ENCODE measurements around the gene RAB11FIP3. TPM values are rescaled to one million over a fixed set of nuclear protein-coding genes. Genes with fewer than 3 reads are reported as not detected.

Gene RAB11FIP3, protein sequence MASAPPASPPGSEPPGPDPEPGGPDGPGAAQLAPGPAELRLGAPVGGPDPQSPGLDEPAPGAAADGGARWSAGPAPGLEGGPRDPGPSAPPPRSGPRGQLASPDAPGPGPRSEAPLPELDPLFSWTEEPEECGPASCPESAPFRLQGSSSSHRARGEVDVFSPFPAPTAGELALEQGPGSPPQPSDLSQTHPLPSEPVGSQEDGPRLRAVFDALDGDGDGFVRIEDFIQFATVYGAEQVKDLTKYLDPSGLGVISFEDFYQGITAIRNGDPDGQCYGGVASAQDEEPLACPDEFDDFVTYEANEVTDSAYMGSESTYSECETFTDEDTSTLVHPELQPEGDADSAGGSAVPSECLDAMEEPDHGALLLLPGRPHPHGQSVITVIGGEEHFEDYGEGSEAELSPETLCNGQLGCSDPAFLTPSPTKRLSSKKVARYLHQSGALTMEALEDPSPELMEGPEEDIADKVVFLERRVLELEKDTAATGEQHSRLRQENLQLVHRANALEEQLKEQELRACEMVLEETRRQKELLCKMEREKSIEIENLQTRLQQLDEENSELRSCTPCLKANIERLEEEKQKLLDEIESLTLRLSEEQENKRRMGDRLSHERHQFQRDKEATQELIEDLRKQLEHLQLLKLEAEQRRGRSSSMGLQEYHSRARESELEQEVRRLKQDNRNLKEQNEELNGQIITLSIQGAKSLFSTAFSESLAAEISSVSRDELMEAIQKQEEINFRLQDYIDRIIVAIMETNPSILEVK
- total RNA-seq (2022; extraction: Qiagen RNA extraction; ENCODE audit: low read depth), result 15.0 to 26.7 TPM (median 23.0 TPM) in 5 replicates

DNA sequence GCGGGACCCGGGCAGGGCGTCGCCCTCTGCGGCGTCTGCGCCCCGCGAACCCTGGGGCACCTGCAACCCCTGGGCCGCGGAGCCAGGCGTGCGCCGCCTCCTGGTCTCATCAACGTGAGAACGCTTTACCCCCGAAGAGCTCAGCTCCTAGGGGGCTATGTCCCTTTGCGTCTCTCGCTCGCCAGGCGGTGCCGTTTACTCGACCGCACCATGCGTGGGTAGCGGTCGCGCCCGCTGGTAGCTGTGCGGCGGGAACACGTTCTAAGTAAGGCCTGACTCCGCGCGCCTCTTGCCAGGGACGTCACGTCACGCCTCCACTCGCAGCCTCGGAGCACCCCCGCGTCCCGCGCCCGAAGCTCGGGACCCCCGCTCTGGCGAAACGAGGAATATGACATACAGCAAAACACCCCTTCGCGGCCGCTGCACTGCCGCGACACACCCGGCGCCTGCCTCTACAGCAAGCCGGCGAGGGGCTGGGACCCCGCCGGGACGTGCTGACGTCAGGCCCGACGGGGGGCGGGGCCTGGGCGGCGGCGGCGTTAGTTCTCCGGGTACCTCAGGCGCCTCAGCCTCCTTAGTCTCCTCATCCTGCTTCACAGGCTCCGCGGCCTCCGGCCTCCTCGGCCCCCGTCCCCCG is at the start of gene RAB11FIP3:
TSS of gene RAB11FIP3 (plus strand) at position 568 of the 637 bp plus-strand sequence. CDS start 358 bp downstream, outside the sequence.

DNA sequence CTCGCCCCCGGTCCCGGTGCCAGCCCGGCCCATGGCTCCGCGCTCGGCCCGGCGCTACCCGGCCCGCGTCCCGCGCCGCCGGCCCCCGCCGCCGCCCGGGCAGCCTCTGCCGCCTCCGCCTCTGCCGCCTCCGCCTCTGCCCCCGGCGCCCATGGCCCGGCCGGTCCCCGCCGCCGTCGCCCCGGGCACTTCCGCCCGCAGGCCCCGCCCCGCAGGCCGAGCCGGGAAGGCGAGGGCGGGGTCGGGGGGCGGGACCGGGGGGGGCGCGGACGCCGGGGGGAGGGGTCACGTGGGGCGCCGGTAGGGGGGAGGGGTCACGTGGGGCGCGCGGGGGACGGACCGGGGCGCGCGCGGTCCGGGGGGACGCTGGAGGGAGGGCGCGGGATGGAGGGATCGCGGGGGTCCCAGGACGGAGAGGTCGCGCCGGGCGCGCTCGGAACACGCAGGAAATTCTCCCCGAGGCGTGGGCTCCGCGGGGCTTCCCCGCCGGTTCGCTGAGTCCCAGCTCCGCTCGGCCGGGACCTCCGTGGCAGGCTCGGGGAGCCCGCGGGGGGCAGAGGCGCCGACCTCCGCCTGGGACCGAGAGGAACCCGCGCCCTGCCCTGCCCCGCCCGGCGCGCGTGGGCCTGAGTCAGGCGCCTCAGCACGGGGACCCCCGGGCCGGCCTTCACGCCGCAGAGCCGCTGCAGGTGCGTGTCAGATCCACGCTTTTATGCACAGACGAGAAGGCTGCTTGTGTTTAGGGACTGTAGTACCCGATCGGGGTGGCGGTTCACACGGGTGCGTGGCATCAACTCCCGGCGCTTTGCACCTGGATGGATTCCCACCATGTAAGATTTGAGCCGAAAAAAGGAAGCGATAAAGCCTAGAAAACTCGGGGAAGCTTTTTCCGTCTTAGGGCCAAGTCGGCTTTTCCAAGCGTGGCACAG is 43.4 kb upstream of the RAB11FIP3 start, which contains the start of gene PGAP6:
TSS of gene PGAP6 (minus strand) at position 190 of the 929 bp plus-strand sequence. CDS start at position 33, 157 bp downstream.

DNA sequence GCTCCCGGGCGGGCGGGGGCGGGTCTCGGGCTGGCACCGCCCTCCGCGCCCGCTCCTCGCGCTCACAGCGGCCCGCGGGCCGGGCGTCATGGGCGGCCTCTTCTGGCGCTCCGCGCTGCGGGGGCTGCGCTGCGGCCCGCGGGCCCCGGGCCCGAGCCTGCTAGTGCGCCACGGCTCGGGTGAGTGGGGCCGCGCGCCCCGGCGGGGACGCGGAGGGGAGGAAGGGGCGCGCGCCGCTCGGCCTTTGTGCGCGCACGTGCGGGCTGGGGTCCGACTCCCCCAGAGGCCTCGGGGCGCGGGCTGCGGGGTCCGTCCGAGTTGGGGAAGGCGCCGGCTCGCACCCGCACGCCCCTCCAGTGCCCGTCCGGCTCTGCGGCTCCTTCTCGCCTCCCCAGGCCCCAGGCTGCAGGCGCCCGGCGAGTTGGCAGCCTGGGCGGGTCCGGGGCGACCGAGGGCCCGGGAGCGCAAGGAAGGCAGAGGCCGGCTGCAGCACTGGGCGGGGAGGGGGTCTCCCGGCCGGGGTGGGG is 28.3 kb upstream of the RAB11FIP3 start, which contains the start of gene NME4:
TSS of gene NME4 (plus strand) at position 65 of the 527 bp plus-strand sequence. CDS start at position 89, 24 bp downstream.

DNA sequence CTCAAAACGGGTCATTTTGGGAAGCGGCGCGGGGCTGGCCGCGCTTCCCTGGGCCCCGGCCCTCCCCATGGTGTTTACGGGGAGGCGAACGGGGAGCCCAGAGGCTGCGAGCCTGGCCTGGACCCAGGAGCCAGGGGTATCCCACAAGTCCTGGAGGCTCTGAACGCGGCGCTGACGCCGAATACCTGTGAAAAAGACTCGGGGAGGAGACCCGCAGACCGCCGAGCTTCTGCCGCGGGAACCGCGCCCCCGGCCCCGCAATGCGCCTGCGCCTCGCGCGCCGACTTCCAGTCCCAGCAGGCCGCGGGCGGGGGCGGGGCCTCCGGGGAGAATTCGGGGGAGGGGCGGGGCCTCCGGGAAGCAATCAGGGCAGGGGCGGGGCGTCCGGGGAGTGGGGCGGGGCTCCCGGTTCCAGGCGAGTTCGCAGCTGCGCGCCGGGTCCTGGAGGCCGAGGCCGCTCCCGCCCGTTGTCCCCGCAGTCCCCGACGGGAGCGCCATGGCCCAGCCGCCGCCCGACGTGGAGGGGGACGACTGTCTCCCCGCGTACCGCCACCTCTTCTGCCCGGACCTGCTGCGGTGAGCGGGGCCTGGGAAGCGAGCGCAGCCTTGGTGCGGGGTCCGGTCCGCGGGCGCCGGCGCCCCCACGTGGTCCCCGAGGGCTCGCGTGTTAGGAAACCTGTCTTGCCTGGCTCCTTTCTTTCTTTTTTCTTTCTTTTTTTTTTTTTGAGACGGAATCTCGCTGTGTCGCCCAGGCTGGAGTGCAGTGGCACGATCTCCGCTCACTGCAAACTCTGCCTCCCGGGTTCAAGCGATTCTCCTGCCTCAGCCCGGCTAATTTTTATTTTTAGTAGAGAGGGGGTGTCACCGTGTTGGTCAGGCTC is 23.7 kb upstream of the RAB11FIP3 start, which contains the start of gene DECR2:
TSS of gene DECR2 (plus strand) at position 418 of the 881 bp plus-strand sequence. CDS start at position 497, 79 bp downstream.

DNA sequence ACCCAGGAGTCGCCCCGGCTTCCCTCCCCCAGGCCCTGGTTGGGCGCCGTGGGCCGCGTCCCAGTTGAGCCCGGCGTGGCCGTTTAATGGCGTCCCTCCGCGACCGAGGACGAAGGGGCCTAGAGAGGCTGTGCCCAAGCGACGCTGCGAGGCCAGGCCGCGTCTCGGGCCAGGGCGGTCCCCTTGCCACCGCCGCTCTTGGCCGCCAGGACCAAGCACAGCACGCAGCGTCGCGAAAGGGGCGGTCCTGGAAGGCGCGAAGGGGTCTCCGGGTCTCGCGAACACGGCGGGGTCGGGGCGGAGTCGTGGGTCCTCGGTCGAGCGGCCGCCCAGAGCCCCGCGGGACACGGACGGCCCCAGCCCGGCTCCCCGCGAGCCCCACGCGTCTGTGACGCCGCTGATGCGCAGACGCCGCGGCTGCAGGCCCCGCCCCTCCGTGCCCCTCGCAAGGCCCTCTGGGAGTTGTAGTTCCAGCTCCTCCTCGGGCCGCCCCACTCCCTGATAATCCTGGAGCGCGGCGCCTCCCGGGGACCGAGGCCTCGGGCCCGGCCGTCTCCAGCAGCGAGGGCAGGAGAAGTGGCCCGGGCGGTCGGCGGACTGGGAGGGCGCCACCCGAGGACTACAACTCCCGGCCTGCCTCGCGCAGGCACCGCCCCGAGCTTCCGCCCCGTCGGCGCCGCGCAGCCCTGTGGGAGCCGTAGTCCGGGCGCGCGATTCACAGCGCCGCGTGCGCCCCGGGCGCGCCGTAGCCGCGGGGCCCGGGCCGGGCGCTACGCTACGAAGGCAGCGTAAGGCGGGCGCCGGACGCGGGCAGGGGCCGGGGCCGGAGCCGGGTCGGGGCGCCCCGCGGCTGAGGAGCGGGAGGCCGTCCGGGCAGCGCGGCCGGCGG is 101.8 kb downstream of the RAB11FIP3 start, which contains the start of gene CAPN15:
TSS of gene CAPN15 (plus strand) at position 698 of the 889 bp plus-strand sequence. CDS start 19,127 bp downstream, outside the sequence.

DNA sequence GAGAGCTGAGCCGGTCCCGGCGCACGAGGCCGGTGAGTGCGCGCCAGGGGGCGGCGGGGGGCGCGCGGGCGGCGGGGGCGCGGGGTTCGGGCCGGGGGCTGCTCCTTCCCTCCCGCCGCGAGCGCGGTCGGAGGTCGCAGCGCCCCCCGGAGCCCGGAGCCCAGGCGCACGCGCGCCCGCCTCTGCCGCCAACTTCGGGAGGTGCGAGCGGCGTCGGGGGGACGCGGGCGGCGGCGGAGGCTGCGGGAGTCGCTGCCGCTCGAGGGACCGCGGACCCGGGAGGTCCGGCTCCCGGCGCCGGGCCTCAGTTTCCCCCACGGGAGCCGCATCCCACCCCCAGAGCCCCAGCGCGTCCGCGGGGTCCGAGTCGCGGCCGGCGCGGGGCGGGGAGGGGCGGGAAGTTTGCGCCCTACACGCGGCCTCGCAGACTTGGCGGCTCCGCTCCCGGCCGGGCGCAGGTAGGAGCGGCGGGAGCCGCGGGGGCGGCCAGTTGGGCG is 134.8 kb downstream of the RAB11FIP3 start, which contains the start of gene PRR35:
TSS of gene PRR35 (plus strand) at position 191 of the 497 bp plus-strand sequence. CDS start 2,901 bp downstream, outside the sequence.

DNA sequence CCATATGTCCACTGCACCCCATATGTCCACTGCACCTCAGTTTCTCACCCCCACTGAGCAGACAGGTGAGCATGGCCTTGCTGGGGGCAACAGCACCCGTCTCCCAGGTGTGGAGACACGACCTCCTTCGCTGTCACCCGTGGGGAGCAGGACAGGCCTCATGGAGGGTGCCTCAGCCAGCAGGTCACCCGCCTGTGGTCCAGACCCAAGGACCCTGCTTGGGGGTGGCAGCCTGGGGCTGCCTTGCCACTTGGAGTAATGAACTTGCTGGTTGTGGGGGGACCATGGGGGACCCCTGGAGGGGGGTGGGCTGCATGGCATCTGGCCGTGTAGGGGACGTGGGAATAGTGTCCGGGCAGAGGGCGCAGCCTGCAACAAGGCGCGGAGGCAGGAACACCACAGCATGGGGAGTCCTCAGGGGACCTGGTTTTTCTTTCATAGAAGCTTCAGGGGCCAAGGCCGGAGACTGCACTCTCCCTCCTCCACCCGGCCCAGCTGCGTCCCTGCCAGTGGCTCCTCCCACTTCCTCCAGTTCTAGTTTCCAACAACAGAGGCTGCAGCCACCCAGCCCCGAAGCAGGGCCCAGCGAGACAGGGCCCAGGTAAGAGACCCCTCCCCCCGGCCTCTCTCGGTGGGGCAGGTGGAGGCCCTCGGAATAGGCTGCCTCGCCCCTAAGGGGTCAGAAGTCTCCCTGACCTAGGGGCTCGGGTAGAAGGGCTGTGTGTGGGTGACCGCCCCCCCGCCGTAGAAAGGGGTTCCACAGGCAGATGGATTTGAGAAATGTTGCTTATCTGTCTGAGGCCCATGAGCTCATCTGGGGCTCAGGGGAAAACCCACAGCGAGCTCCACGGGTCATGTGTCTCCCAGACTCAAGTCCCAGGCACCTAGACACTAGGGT is 141.3 kb downstream of the RAB11FIP3 start, which contains the start of gene NHLRC4:
TSS of gene NHLRC4 (plus strand) at position 531 of the 898 bp plus-strand sequence. CDS start 1,043 bp downstream, outside the sequence.

DNA sequence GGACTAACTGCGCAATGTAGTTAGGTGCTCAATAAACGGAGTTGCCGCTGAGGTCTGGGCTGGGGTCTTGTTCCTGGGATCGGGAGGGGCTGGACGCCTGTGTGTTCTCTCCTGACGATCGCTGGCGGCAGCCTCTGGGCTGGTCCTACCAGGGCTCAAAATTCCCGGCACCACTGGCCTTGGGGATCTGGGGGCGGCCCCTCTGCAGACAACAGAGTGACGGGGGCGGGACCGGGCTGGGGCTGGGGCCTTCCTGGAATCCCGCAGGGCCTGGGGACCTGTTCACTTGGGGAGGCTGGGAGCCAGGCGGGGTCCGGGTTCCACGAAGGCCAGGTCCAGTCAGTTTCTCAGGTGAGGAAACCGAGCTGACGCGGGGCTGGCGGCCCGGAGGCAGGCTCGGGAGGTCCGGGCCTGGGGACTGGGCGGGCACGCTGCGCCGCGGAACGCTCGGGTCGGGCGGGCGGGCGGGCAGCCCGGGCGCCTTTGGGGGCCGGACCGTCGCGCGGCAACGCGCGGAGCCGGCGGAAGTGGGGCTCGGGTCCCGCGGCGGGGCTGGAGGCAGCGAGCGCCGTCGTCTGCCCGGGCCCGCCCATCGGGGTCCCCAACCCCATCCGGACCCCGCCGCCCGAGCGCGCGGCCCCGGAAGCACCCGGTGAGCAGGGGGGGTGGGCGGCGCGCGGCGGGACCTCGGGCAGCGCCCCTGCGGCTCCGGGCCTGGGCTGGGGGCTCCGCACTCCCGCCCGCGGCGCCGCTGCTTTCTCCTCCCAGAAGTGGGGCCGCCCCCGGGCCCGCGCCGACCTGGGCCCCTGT is 144.2 kb downstream of the RAB11FIP3 start, which contains the start of gene PIGQ:
TSS of gene PIGQ (plus strand) at position 524 of the 810 bp plus-strand sequence. CDS start 4,107 bp downstream, outside the sequence.

Other genes starting within 250 kb of the RAB11FIP3 start
- 0.93 to 2.3 TPM (median 1.6 TPM) in 5 replicates for gene HBA1, start 249.0 kb upstream of the RAB11FIP3 start, total RNA-seq (2022; extraction: Qiagen RNA extraction; ENCODE audit: low read depth)
- gene HBQ1, start 245.2 kb upstream of the RAB11FIP3 start, total RNA-seq (2022; extraction: Qiagen RNA extraction; ENCODE audit: low read depth), result 4.3 to 9.0 TPM (median 7.2 TPM) in 5 replicates
- 39.5 to 57.0 TPM (median 47.1 TPM) in 5 replicates for gene LUC7L, start 196.2 kb upstream of the RAB11FIP3 start, total RNA-seq (2022; extraction: Qiagen RNA extraction; ENCODE audit: low read depth)
- 35.5 to 52.7 TPM (median 48.7 TPM) in 5 replicates for gene FAM234A, start 190.8 kb upstream of the RAB11FIP3 start, total RNA-seq (2022; extraction: Qiagen RNA extraction; ENCODE audit: low read depth)
- 2.2 to 7.1 TPM (median 4.4 TPM) in 5 replicates for gene RGS11, start 149.7 kb upstream of the RAB11FIP3 start, total RNA-seq (2022; extraction: Qiagen RNA extraction; ENCODE audit: low read depth)
- gene ARHGDIG, start 145.1 kb upstream of the RAB11FIP3 start, total RNA-seq (2022; extraction: Qiagen RNA extraction; ENCODE audit: low read depth), result 1.2 to 3.4 TPM (median 2.8 TPM) in 5 replicates
- gene PDIA2, start 142.5 kb upstream of the RAB11FIP3 start, total RNA-seq (2022; extraction: Qiagen RNA extraction; ENCODE audit: low read depth), result 0.20 to 0.84 TPM (median 0.73 TPM) in 5 replicates
- gene AXIN1, start 72.9 kb upstream of the RAB11FIP3 start, total RNA-seq (2022; extraction: Qiagen RNA extraction; ENCODE audit: low read depth), result 19.5 to 37.6 TPM (median 34.7 TPM) in 5 replicates
- gene MRPL28, start 55.1 kb upstream of the RAB11FIP3 start, total RNA-seq (2022; extraction: Qiagen RNA extraction; ENCODE audit: low read depth), result 113 to 136 TPM (median 126 TPM) in 5 replicates
- 20.4 to 41.0 TPM (median 36.6 TPM) in 5 replicates for gene PGAP6, start 43.7 kb upstream of the RAB11FIP3 start, total RNA-seq (2022; extraction: Qiagen RNA extraction; ENCODE audit: low read depth)
- 232 to 478 TPM (median 441 TPM) in 5 replicates for gene NME4, start 28.4 kb upstream of the RAB11FIP3 start, total RNA-seq (2022; extraction: Qiagen RNA extraction; ENCODE audit: low read depth)
- 18.5 to 31.1 TPM (median 25.8 TPM) in 5 replicates for gene DECR2, start 23.8 kb upstream of the RAB11FIP3 start, total RNA-seq (2022; extraction: Qiagen RNA extraction; ENCODE audit: low read depth)
- gene CAPN15, start 102.1 kb downstream of the RAB11FIP3 start, total RNA-seq (2022; extraction: Qiagen RNA extraction; ENCODE audit: low read depth), result 30.2 to 84.8 TPM (median 76.9 TPM) in 5 replicates
- gene PRR35, start 134.7 kb downstream of the RAB11FIP3 start, total RNA-seq (2022; extraction: Qiagen RNA extraction; ENCODE audit: low read depth), result 0.11 to 0.20 TPM (median 0.13 TPM) in 4 of 5 replicates, not detected in the other
- 0.14 to 0.32 TPM (median 0.19 TPM) in 5 replicates for gene NHLRC4, start 141.4 kb downstream of the RAB11FIP3 start, total RNA-seq (2022; extraction: Qiagen RNA extraction; ENCODE audit: low read depth)
- 18.4 to 44.1 TPM (median 36.7 TPM) in 5 replicates for gene PIGQ, start 144.3 kb downstream of the RAB11FIP3 start, total RNA-seq (2022; extraction: Qiagen RNA extraction; ENCODE audit: low read depth)
- 9.9 to 20.9 TPM (median 20.2 TPM) in 5 replicates for gene RAB40C, start 164.4 kb downstream of the RAB11FIP3 start, total RNA-seq (2022; extraction: Qiagen RNA extraction; ENCODE audit: low read depth)
- gene WFIKKN1, start 205.3 kb downstream of the RAB11FIP3 start, total RNA-seq (2022; extraction: Qiagen RNA extraction; ENCODE audit: low read depth), result 0.18 to 0.26 TPM (median 0.22 TPM) in 4 of 5 replicates, not detected in the other
- 71.6 to 145 TPM (median 132 TPM) in 5 replicates for gene METTL26, start 210.7 kb downstream of the RAB11FIP3 start, total RNA-seq (2022; extraction: Qiagen RNA extraction; ENCODE audit: low read depth)
- gene MCRIP2, start 216.2 kb downstream of the RAB11FIP3 start, total RNA-seq (2022; extraction: Qiagen RNA extraction; ENCODE audit: low read depth), result 17.9 to 45.8 TPM (median 40.4 TPM) in 5 replicates
- gene WDR90, start 223.7 kb downstream of the RAB11FIP3 start, total RNA-seq (2022; extraction: Qiagen RNA extraction; ENCODE audit: low read depth), result 13.9 to 34.9 TPM (median 26.8 TPM) in 5 replicates
- 44.9 to 111 TPM (median 98.0 TPM) in 5 replicates for gene RHOT2, start 242.5 kb downstream of the RAB11FIP3 start, total RNA-seq (2022; extraction: Qiagen RNA extraction; ENCODE audit: low read depth)

Data from A549 treated with ZK216348 at 1 μM for 4 hours (cell line).